Measurements from ENCODE around the gene SUSD6. TPM values are rescaled to one million over a fixed set of nuclear protein-coding genes. Genes with fewer than 3 reads are reported as not detected.

Gene SUSD6
- total RNA-seq, 1 donor from 2014 or later: 13.7 TPM

DNA sequence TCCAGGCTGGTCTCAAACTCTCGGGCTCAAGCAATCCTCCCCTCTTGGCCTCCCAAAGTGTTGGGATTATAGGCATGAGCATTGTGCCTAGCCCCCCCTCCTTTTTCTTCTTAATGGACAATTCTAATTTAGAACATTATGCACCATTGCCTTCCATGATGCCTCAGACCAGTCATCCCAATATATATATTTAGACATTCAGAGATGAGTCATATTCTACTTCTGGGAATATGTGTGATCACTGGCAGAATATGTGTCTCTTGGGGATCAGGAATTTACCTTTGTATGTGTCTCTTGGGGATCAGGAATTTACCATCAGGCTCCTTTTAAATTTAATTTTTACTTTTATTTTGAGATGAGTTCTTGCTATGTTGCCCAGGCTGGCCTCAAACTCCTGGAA lies 29.2 kb upstream of the SUSD6 start:
- H3K27ac Mint-ChIP-seq (ENCODE audit: unreplicated experiment): no peak overlapping the region
- H3K4me3 Mint-ChIP-seq: no peak overlapping the region
- no peaks in the 10 kb centered on the region for H3K4me1 Mint-ChIP-seq
- no peaks in the 10 kb centered on the region for H3K36me3 Mint-ChIP-seq (ENCODE audit: low read depth)
- no peaks in the 10 kb centered on the region for H3K27me3 Mint-ChIP-seq (ENCODE audit: low read depth)
- TF ChIP-seq, protein P1, sequence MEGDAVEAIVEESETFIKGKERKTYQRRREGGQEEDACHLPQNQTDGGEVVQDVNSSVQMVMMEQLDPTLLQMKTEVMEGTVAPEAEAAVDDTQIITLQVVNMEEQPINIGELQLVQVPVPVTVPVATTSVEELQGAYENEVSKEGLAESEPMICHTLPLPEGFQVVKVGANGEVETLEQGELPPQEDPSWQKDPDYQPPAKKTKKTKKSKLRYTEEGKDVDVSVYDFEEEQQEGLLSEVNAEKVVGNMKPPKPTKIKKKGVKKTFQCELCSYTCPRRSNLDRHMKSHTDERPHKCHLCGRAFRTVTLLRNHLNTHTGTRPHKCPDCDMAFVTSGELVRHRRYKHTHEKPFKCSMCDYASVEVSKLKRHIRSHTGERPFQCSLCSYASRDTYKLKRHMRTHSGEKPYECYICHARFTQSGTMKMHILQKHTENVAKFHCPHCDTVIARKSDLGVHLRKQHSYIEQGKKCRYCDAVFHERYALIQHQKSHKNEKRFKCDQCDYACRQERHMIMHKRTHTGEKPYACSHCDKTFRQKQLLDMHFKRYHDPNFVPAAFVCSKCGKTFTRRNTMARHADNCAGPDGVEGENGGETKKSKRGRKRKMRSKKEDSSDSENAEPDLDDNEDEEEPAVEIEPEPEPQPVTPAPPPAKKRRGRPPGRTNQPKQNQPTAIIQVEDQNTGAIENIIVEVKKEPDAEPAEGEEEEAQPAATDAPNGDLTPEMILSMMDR (conservative IDR thresholded peaks at IDR 0.05): no peak
- no peaks in the 10 kb centered on the region for H3K9me3 Mint-ChIP-seq
- no peak for DNase-seq (ENCODE audit: low read depth, low spot score)

DNA sequence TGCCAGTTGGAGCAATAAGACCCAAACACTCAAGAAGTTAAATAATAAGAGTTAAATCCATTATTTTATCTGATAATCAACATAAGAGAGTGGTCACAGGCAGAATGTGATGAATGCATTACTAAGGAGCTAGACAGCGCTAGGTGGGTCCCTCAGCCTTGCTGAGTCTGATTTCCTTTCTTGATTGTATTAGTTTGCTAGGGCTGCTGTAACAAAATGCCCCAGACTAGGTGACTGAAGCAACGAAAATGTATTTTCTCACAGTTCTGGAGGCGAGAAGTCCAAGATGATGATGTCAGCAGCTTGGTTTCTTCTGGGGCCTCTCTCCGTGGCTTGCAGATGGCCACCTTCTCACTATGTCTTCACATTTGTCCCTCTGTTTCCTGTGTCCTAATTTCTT lies 28.6 kb upstream of the SUSD6 start:
- Mint-ChIP-seq H3K36me3 (ENCODE audit: low read depth) (no peaks in the 10 kb centered on the region), H3K27ac (ENCODE audit: unreplicated experiment) (no peak overlapping the region), H3K4me3 (no peak overlapping the region), H3K4me1 (no peaks in the 10 kb centered on the region), H3K27me3 (ENCODE audit: low read depth) (no peaks in the 10 kb centered on the region), H3K9me3 (no peaks in the 10 kb centered on the region)
- TF ChIP-seq, protein P1 (conservative IDR thresholded peaks at IDR 0.05): no peak
- no peak for DNase-seq (ENCODE audit: low read depth, low spot score)

DNA sequence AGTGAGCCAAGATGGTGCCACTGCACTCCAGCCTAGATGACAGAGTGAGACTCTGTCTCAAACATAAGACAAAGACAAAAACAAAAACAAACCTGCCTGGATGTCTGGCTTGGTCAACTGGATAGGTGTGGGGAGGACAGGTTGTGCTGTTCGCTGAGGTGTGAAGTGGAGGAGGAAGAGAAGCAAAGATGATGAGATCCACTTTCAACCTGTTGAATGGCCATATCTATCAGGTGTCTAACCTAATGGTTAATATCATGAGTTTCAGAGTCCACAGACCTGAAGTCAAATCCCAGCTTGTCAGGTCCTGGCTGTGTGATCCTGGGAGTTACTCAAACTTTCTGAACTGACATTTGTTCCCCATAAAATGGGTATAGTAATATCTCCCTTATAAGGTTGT lies 27.0 kb upstream of the SUSD6 start:
- TF ChIP-seq, protein P1 (conservative IDR thresholded peaks at IDR 0.05): no peak
- H3K4me1 Mint-ChIP-seq: no peaks in the 10 kb centered on the region
- no peak for DNase-seq (ENCODE audit: low read depth, low spot score)
- no peaks in the 10 kb centered on the region for H3K27me3 Mint-ChIP-seq (ENCODE audit: low read depth)
- no peak overlapping the region for H3K27ac Mint-ChIP-seq (ENCODE audit: unreplicated experiment)
- H3K9me3 Mint-ChIP-seq: no peaks in the 10 kb centered on the region
- no peak overlapping the region for H3K4me3 Mint-ChIP-seq
- H3K36me3 Mint-ChIP-seq (ENCODE audit: low read depth): no peaks in the 10 kb centered on the region

DNA sequence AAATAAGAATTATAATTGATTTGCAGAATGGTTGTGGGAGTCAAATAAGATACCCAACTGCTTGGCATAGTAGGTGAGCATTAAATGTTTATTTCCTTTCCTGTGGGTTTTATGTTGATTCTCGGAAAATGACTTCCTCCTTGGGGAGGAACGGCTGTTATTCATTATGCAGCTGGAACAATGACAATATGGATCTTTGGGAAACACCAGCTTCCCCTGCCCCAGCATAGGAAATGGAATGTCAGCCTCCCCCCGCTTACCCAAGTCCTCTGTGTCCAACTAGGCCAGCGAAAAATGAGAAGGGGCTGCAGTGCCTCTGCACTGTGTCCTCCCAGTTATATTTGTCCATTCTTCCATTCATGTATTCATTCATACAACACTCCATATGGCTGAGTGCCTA lies 25.0 kb upstream of the SUSD6 start:
- DNase-seq (ENCODE audit: low read depth, low spot score): no peak
- Mint-ChIP-seq H3K4me3 (no peak overlapping the region), H3K4me1 (no peaks in the 10 kb centered on the region), H3K27ac (ENCODE audit: unreplicated experiment) (no peak overlapping the region), H3K36me3 (ENCODE audit: low read depth) (no peaks in the 10 kb centered on the region), H3K27me3 (ENCODE audit: low read depth) (no peaks in the 10 kb centered on the region), H3K9me3 (no peaks in the 10 kb centered on the region)
- TF ChIP-seq, protein P1 (conservative IDR thresholded peaks at IDR 0.05): no peak

DNA sequence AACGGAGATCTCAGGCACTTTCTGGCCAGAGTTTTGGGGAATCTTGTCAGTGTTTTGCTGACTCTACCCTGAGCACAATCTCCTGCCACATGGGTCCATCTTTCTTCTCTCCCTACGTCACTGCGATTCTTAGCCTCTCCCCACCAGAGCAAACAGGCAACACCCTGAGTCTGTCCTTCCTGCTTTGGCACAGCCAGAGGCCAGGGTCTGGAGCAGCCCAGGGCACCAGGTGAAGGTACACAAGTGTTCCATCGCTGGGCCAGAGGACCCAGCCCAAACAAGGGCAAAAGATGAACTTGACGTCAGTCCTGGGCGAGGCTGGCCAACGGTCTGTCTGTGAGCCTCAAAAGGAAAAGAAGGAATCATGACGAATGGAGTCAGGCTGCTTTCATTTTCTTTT lies 24.0 kb upstream of the SUSD6 start:
- TF ChIP-seq, protein P1 (conservative IDR thresholded peaks at IDR 0.05): no peak
- Mint-ChIP-seq H3K27ac (ENCODE audit: unreplicated experiment) (no peak overlapping the region), H3K4me1 (no peaks in the 10 kb centered on the region), H3K4me3 (no peak overlapping the region), H3K27me3 (ENCODE audit: low read depth) (no peaks in the 10 kb centered on the region), H3K36me3 (ENCODE audit: low read depth) (no peaks in the 10 kb centered on the region), H3K9me3 (no peaks in the 10 kb centered on the region)
- no peak for DNase-seq (ENCODE audit: low read depth, low spot score)

DNA sequence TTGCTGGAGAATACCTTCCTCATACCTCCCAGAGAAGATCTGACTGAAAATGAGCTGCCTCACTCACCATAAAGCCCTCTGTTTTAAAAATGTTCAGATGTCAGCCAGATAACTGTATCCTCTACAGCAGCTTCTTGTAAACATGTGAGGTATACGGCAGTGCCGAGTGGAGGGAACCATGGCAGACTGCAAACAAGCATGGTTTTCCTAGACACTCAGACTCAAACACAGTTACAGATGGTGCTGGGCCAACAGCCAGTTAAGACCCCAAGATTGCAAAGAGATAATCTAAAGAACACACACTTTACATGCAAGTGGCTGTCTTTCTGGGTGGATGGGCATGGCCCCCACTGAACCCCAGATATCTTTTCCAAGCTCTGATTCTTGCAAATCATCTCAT lies 20.1 kb upstream of the SUSD6 start:
- Mint-ChIP-seq H3K36me3 (ENCODE audit: low read depth) (no peaks in the 10 kb centered on the region), H3K4me3 (no peak overlapping the region), H3K4me1 (peaks cover 9% of the 10 kb centered on the region), H3K27me3 (ENCODE audit: low read depth) (no peaks in the 10 kb centered on the region), H3K27ac (ENCODE audit: unreplicated experiment) (peak overlapping the region; percentile 40), H3K9me3 (no peaks in the 10 kb centered on the region)
- no peak for DNase-seq (ENCODE audit: low read depth, low spot score)
- TF ChIP-seq, protein P1 (conservative IDR thresholded peaks at IDR 0.05): no peak

Measured in neural crest cell (in vitro differentiated cells).